HK-2 (cell line): ENCODE results near the gene TAF4.

ENCODE experiments used
- DNase-seq: peaks from one replicate; pipeline ENCODE4 v3.0.0-alpha.2; 2018; ENCODE audit not compliant: unreplicated experiment

TAF4 gene

GRCh38 chr20:61964675-61965605 is 100.7 kb downstream of the TAF4 start:
- DNase-seq = no peak

- no peak for DNase-seq
Observed at GRCh38 chr20:61963885-61964674, 101.6 kb downstream of the TAF4 start.

DNA sequence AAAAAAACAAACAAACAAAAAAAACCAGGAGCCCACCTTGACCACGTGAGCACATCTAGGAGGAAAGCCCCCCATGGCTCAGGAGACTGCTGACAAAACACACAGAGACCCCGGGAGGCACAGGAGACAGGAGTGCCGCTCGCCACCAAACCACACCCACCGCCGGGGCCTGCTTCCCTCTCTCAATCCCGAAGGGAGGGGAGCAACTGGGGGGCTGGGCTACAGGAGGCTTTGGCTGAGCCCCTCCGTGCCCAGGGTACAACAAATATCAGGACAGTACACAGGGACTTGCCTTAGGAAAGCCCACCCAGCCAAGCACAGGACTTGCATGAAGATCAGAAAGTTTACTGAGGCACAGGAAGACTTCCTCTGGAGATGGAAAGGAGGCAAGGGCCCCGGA is 102.5 kb downstream of the TAF4 start:
- DNase-seq = no peak

DNA sequence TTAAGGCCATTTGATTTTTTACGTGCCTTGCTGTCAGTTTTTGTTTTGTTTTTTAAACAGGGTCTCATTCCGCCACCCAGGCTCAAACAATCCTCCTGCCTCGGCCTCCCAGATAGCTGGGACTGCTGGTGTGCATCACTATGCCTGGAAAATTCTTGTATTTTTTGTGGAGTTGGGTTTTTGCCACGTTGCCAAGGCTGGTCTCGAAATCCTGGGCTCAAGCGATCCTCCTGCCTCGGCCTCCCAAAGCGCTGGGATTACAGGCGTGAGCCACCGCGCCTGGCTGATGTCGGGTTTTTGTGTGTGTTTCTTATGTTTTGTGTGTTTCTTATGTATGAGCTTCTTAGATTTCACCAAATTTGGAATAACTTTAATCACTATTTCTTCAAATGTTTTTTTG is 104.8 kb downstream of the TAF4 start:
- DNase-seq = no peak

DNA sequence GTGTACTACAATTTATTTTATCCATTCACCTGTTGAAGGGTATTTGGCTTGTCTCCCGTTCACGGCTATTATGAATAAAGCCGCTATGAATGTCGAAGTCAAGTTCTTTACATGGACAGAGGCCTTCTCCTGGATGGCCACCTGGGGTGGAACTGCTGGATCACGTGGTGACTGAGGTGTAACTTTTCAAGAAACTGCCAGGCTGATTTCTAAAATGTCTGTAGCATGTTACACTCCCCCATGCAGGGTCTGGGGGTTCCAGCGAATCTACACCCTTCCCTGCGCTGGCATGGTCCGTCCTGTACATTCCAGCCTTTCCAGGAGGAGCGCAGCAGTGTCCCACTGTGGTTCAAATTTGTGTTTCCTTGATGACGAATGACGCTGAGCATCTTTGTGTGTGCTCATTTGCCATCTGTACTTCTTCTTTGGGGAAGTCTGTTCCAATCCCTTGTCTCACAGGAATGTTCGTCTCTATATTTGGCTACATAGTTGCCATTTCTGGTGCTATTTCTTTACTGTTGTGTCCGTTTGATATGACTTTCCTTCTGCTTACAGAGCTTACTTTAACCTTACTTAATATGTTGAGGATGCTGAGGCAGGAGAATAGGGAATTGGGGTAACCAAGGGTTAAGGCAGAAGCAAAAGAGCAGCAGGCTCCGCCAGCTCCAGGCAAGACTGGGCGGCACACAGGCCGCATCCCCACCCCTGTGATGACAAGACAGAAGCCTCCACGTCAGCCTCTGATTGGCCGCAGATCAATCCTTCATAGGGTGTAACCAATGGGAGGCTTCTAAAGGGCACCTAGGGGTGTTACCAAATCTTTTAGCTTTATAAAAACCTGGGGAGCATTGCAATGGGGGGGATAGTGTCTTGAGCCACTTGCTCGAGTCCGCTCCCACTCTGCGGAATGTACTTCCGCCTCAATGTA is 106.6 kb downstream of the TAF4 start:
- no peak for DNase-seq

DNA sequence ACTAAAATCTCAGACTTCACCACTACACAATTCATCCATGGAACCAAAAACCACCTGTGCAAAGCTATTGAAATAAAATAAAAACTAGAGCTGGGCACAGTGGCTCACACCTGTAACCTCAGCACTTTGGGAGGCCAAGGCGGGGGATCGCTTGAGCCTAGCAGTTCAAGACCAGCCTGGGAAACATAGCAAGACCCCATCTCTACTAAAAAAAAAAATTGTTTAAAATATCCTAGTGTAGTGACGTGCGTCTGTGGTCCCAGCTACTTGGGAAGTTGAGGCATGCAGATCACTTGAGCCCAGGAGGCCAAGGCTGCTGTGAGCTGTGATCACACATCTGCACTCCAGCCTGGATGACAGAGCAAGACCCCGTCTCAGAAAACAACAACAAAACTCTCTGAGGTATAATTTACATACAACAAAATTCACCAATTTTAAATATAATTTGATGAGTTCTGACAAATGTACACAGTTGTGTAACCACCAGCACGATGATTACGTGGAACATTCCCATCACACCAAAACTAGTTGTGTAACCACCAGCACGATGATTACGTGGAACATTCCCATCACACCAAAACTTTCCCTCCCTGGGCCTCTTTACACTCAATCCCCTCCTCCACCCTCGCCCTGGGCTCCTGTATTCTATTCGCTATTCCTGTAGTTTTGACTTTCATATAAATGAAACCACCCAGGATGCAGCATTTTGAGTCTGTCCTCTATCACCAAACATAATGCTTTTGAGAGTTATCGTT is 107.5 kb downstream of the TAF4 start:
- DNase-seq = no peak

DNA sequence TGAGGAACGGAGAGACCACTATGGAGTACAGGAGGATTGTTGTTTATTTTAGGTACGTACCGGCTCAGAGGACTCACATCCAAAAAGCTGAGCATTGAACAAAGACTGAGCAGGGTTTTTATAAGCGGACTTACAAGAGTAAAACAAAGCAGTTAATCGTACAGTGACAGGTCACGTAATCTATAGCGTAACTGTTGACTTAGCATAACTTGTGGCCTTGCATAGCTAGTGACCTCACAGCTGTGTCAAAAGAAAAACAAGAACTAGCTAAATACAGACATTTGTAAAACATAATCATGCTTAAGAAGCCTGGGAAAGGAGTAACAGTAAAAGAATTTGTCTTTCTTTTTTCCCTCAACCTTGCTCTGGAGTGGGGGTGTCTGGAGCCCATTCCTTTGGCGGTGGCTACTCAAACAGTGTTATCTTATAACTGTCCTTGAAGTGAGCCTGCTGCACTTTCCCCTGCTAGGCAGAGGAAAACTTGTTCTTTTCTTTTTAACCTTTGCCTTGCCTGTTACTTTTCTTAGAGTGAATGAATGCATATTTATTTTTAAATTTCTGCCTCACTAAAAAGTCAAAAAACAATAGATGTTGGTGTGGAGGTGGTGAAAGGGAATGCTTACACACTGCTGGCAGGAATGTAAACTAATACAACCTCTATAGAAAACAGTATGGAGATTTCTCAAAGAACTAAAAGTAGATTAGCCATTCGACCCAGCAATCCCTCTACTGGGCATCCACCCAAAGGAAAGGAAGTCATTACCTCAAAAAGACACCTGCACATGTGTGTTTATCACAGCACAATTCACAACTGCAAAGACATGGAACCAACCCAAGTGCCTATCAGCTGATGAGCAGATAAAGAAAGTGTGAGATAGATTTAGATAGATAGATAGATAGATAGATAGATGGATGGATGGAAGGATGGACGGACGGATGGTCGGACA is 109.0 kb downstream of the TAF4 start:
- no peak for DNase-seq

- no peak for DNase-seq
Observed at GRCh38 chr20:61955668-61956395, 109.8 kb downstream of the TAF4 start.

DNA sequence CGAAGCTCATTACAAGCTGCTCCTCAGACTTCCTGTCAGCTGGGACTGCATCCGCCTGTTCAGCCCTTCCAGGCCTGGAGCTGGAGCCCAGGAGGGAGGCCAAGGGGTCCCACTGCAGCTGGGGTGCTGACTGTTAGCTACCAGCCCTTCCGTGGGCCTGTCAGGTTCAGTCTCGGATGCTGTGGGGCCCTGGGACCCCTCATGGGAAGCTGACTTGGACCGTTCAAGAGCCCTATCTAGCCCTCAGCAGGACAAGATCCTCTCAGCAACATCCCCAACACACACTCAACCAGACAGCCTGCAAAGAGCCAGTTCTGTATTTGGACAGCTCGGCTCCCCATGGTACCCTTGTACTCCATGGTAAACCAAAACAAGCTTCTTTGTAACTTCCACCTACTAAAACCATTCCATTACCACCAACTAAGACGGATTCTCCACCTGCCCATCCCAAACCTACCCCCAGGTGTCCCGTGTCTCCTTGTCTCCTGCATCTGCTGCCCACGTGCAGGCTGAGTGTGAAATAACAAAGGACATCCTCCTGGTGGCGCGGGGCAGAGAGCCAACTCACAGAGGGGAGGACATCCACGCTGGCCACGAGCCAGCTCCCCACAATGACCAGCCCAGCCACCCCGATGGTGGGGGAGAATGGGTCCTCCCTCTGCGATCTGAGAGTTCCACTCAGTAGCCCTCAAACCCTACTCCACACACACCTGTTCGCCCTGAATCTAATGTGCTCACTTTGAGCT is 111.2 kb downstream of the TAF4 start:
- DNase-seq = no peak

DNA sequence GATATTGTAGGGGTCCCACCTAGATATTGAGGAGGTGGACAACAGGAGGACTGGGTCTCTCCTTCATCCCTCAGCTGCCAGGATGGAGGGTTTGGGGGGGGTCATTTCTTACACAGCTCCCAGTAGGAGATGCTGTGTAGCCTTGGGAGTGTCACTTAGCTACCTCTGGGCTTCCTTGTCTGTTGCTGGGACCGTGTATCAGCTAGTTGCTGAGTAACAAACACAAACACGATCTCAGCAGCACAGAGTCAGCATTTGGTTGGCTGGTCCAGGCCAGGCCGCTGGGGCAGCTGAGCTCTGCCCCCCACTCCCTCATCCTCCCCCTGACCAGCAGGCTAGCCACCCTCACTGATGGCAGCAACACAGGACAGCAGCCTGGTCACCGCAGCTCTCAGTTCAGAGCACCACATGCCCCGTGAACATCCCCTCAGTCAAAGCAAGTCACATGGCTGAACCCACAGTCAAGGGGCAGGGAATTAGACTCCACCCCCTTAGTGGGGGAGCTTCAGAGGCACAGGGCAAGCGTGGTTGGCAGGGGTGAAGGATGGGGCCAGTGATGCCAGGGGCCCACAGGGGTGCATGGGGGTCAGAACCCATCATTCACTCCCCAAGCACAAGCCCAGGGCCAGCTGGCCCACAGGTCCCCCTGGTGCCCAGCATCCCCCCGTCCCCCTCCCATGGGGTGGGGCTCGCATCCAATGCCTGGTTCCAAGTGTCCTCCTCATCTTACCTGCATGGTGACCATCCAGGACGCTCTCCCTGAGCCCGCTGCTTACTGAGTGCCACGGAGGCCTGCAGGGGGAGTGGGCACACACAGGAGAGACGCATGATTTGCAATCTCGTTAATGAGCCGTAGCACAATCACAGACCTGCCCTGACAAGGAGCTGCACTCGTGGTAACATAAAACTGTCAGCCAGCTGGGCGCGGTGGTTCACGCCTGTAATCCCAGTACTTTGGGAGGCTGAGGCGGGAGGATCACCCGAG is 112.4 kb downstream of the TAF4 start:
- DNase-seq = no peak

DNA sequence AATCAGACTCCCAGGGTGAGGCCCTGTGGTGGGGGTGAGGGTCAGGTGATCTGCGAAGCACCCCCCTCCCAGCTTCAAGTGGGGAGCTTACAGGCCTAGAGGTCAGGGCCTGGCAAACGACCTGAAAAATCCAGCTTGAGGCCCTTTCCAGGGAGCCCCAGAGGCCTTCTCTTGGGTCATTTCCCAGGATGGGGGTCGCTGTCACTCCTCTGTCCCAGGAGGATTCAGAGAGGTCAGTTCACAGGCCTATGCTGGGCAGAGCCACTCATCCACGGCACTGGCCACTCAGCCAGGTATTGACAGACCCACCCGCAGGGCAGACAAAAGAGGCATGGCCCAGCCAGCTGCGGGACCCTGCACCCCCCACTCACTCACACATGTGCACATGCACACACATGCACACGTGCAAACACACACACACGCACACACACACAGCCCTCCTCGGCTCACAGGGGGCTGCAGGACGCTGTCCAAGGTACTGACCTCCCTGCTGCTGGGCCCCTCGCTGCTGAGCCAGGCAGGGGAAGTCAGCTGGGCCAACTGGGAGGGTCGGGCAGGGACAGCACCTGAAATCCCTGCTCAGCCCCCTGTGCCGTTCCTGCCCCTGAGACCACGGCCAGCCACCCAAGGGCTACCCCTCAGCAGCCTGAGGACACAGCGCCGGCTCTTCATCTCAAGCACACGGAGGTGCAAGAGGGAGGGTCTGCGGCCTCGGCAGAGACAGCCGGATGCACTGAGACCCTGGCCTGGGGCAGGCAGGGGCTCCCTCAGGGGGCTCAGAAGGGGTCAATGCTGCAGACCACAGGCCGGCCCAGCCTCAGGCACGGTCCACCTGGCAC is 113.8 kb downstream of the TAF4 start:
- DNase-seq = no peak

DNA sequence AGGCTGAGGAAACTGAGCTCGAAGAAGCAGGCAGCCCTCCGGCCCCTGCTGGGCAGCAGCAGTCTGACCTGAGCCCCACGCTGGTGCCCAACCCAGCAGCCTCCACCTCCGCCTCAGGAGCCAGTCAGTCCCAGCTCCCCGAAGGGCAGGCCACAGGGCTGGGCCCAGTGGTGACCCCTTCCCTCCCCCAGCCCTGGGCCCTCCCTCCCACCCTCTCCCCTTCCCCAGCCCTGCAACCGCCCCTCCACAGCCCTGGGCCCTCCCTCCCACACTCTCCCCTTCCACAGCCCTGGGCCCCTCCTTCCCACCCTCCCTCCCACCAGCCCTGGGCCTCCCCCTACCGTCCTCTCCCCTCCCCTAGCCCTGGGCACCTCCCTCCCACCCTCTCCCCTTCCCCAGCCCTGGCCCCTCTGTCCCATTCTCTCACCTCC is 115.0 kb downstream of the TAF4 start:
- DNase-seq = no peak

- no peak for DNase-seq
Observed at GRCh38 chr20:61949714-61950640, 115.7 kb downstream of the TAF4 start.

- DNase-seq = no peak
Observed at GRCh38 chr20:61949363-61949713, 116.3 kb downstream of the TAF4 start.
